ENCODE measurements around the gene ZBTB2. TPM values are rescaled to one million over a fixed set of nuclear protein-coding genes. Genes with fewer than 3 reads are reported as not detected.

Gene ZBTB2
- total and polyA plus RNA-seq, 11 donors, result 3.2 to 8.2 (median 5.0) TPM

DNA sequence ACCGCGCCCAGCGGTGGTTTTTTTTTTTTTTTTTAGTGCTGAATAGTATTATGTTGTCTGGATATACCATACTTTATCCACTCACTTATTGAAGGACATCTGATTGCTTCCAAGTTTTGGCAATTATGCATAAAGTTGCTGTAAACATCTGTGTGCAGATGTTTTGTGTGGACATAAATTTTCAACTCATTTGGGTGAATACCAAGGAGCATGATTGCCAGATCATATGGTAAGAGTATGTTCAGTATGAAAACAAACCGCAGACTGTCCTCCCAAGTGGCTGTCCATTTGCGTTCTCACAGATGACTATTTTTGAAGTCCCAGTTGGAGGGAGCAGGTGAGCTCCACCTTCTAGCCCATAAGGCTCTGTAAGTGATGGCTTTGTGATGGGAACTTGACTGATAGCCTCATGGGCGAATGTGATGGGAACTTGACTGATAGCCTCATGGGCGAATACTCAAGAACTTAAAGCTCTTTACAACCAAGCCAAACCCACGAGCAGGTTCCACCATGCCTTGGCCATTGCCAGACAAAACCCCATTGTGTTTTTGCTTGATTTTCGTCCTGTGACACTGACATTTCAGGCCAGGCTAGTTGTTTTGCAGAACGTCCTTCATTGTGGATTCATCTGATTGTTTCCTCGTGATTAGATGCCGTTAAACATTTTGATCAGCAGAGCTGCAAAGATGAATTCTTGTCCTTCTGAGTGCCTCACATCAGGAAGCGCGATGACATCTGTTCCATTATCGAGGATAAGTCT is 51.0 kb downstream of the ZBTB2 start:
- Histone ChIP-seq H3K36me3 (peaks cover 0 to 4% (median 0%) of the 10 kb centered on the region in 9 donors), H3K27me3 (no peaks in the 10 kb centered on the region), H3K4me1 (no peaks in the 10 kb centered on the region), H3K9me3 (peaks cover 0 to 3% (median 0%) of the 10 kb centered on the region in 12 donors), H3K27ac (no peak overlapping the region), H3K4me3 (no peak overlapping the region)
- intact Hi-C loops (cut with DNase I), result no loop called here
- 83 to 88% (median 86%) methylated on average over 15 of the region's 15 CpGs for WGBS, 4 donors
- ATAC-seq (no peak), DNase-seq (no peak)
- TF ChIP-seq, protein P1, sequence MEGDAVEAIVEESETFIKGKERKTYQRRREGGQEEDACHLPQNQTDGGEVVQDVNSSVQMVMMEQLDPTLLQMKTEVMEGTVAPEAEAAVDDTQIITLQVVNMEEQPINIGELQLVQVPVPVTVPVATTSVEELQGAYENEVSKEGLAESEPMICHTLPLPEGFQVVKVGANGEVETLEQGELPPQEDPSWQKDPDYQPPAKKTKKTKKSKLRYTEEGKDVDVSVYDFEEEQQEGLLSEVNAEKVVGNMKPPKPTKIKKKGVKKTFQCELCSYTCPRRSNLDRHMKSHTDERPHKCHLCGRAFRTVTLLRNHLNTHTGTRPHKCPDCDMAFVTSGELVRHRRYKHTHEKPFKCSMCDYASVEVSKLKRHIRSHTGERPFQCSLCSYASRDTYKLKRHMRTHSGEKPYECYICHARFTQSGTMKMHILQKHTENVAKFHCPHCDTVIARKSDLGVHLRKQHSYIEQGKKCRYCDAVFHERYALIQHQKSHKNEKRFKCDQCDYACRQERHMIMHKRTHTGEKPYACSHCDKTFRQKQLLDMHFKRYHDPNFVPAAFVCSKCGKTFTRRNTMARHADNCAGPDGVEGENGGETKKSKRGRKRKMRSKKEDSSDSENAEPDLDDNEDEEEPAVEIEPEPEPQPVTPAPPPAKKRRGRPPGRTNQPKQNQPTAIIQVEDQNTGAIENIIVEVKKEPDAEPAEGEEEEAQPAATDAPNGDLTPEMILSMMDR (IDR thresholded peaks at IDR 0.05), result no peak
- TF ChIP-seq POLR2A (IDR thresholded peaks at IDR 0.05), result no peak

DNA sequence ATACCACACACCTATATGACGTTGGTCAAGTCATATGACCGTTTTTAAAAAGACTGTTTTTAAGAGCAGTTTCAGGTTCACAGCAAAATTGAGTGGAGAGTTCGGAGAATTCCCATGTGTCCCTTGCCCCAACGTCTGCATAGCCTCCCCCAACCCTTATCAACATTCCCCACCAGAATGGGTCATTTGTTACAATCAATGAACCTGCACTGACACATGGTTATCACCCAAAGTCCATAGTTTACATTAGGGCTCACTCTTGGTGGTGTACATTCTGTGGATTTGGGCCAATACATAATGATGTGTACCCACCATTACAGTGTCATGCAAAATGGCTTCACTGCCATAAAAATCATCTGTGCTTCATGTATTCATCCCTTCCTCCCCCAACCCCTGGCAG is 52.0 kb downstream of the ZBTB2 start:
- Histone ChIP-seq H3K27me3 (no peaks in the 10 kb centered on the region), H3K4me3 (no peak overlapping the region), H3K27ac (no peak overlapping the region), H3K9me3 (peaks cover 0 to 3% (median 0%) of the 10 kb centered on the region in 12 donors), H3K36me3 (peaks cover 0 to 4% (median 0%) of the 10 kb centered on the region in 9 donors), H3K4me1 (peaks cover 0 to 2% (median 0%) of the 10 kb centered on the region in 12 donors)
- WGBS, 4 donors, result 77 to 81% (median 78%) methylated on average over 4 of the region's 4 CpGs
- intact Hi-C loops (cut with DNase I), result loop anchor here in 1 of 10 donors (10.0 kb wide), 1 partner anchor 925 kb away; no protein-coding TSS in a partner anchor
- TF ChIP-seq, protein P1 (IDR thresholded peaks at IDR 0.05), result no peak
- no peak for TF ChIP-seq POLR2A (IDR thresholded peaks at IDR 0.05)
- ATAC-seq (no peak), DNase-seq (no peak)

- TF ChIP-seq POLR2A (IDR thresholded peaks at IDR 0.05), result no peak
- TF ChIP-seq, protein P1 (IDR thresholded peaks at IDR 0.05), result no peak
- Histone ChIP-seq H3K27ac (no peak overlapping the region), H3K27me3 (no peaks in the 10 kb centered on the region), H3K4me3 (no peak overlapping the region), H3K4me1 (peaks cover 0 to 2% (median 0%) of the 10 kb centered on the region in 12 donors), H3K9me3 (peaks cover 0 to 3% (median 0%) of the 10 kb centered on the region in 12 donors), H3K36me3 (peaks cover 0 to 4% (median 0%) of the 10 kb centered on the region in 9 donors)
- ATAC-seq (no peak), DNase-seq (no peak)
- intact Hi-C loops (cut with DNase I), result loop anchor here in 1 of 10 donors (10.0 kb wide), 1 partner anchor 924 kb away; no protein-coding TSS in a partner anchor
- 86 to 90% (median 89%) methylated on average over 11 of the region's 11 CpGs for WGBS, 4 donors
Observed at GRCh38 chr6:151338651-151339200, 52.6 kb downstream of the ZBTB2 start.

GRCh38 chr6:151335930-151336329 is 55.4 kb downstream of the ZBTB2 start:
- Histone ChIP-seq H3K27ac (no peak overlapping the region), H3K4me3 (no peak overlapping the region), H3K27me3 (no peaks in the 10 kb centered on the region), H3K4me1 (peaks cover 0 to 2% (median 0%) of the 10 kb centered on the region in 12 donors), H3K9me3 (peaks cover 0 to 3% (median 0%) of the 10 kb centered on the region in 12 donors), H3K36me3 (peaks cover 0 to 7% (median 0%) of the 10 kb centered on the region in 9 donors)
- ATAC-seq, result no peak
- intact Hi-C loops (cut with DNase I), result loop anchor here in 5 of 10 donors (1.0 to 10.0 kb wide), 3 partner anchors 443 to 921 kb away; no protein-coding TSS in a partner anchor
- DNase-seq, result no peak
- no peak for TF ChIP-seq POLR2A (IDR thresholded peaks at IDR 0.05)
- TF ChIP-seq, protein P1 (IDR thresholded peaks at IDR 0.05), result no peak

Data from heart left ventricle (tissue), 16 donors.